Erythroblast (primary cell): ENCODE measurements around the gene SH3RF1.

Experiments used
- GATA1 ChIP-seq: IDR thresholded peaks from 2 replicates; pipeline ENCODE4 v1.6.1; 2011; ENCODE audit warnings: low read depth, mild to moderate bottlenecking, control low read depth, low read length, moderate library complexity
- POLR2A ChIP-seq: IDR thresholded peaks from 2 replicates; pipeline ENCODE4 v1.6.1; 2011; ENCODE audit warnings: mild to moderate bottlenecking, low read length

GRCh38 chr4:169246957-169247396 is 23.8 kb downstream of the SH3RF1 start:
- TF ChIP-seq POLR2A (no peak), GATA1 (no peak)
